PC-3 (cell line): ENCODE data around the gene USF2. TPM values are rescaled to one million over a fixed set of nuclear protein-coding genes. Genes with fewer than 3 reads are reported as not detected.
"Not testable (repeated sequence)": the region's sequence is repeated elsewhere in the genome, so short reads cannot be mapped to it uniquely, and the experiment has no call there.

Experiments
- ATAC-seq: fragments of 200-7000 bp; cut with Tn5 transposase; 2 replicates; pipeline ENCODE4 v1.9.1; 2020; ENCODE audit warnings: mild to moderate bottlenecking, moderate library complexity
- BruUV-seq: library from RNA; stranded (reverse); fragments of 400-500 nt; replicated peaks from 2 replicates; lab custom pipeline; 2021; lab: Mats Ljungman, UMichigan
- CTCF ChIA-PET: fragments of 300-600 bp; sonication (Branson Sonifier 250); formaldehyde crosslinking; loops from one replicate; lab custom pipeline; 2022; ENCODE audit warnings: antibody characterized with exemption; lab: Charles Lee
- POLR2A ChIA-PET: fragments of 300-600 bp; sonication (Branson Sonifier 250); formaldehyde crosslinking; loops from one replicate; lab custom pipeline; 2022; ENCODE audit warnings: antibody characterized with exemption; ENCODE audit not compliant: unreplicated experiment; lab: Charles Lee
- DNase-seq: peaks from one replicate; pipeline ENCODE4 v3.0.0-alpha.2; 2015
- H2AFZ ChIP-seq: fragments of 300-600 bp; sonication (generic); 2 replicates; pipeline ENCODE4 v1.6.0; 2016; ENCODE audit warnings: antibody characterized with exemption, low read length
- H3F3A ChIP-seq: fragments of 300-600 bp; sonication (generic); one replicate; pipeline ENCODE4 v1.6.0; 2017; ENCODE audit warnings: antibody characterized with exemption, low read length, control low read depth, mild to moderate bottlenecking; ENCODE audit not compliant: unreplicated experiment
- H3K27ac ChIP-seq: fragments of 300-600 bp; sonication (generic); 2 replicates; pipeline ENCODE4 v1.5.1; 2016; ENCODE audit warnings: mild to moderate bottlenecking, low read length
- H3K27me3 ChIP-seq: fragments of 300-600 bp; sonication (generic); 2 replicates; pipeline ENCODE4 v1.6.1; 2016; ENCODE audit warnings: low read length, mixed read lengths
- H3K36me3 ChIP-seq: fragments of 300-600 bp; sonication (generic); 2 replicates; pipeline ENCODE4 v1.6.1; 2016; ENCODE audit warnings: low read depth, mixed run types, low read length, mixed read lengths
- H3K4me1 ChIP-seq: fragments of 300-600 bp; sonication (generic); 2 replicates; pipeline ENCODE4 v1.5.1; 2016; ENCODE audit warnings: low read length; ENCODE audit not compliant: insufficient read depth
- H3K4me2 ChIP-seq: fragments of 300-600 bp; sonication (generic); 2 replicates; pipeline ENCODE4 v1.6.0; 2016; ENCODE audit warnings: low read length
- H3K4me3 ChIP-seq: fragments of 300-600 bp; sonication (generic); 2 replicates; pipeline ENCODE4 v1.5.1; 2016; ENCODE audit warnings: mild to moderate bottlenecking, low read length, mixed read lengths
- H3K79me2 ChIP-seq: fragments of 300-600 bp; sonication (generic); 2 replicates; pipeline ENCODE4 v1.6.1; 2017; ENCODE audit warnings: low read length, mixed read lengths
- H3K9ac ChIP-seq: fragments of 300-600 bp; sonication (generic); 2 replicates; pipeline ENCODE4 v1.6.0; 2016; ENCODE audit warnings: mild to moderate bottlenecking, low read length
- H3K9me2 ChIP-seq: fragments of 300-600 bp; sonication (generic); replicated peaks from 2 replicates; pipeline ENCODE4 v1.6.1; 2016; ENCODE audit warnings: mixed run types, low read length, mixed read lengths
- H3K9me3 ChIP-seq: fragments of 300-600 bp; sonication (generic); 2 replicates; pipeline ENCODE4 v1.6.1; 2016; ENCODE audit warnings: low read length, mixed read lengths
- H4K20me1 ChIP-seq: fragments of 300-600 bp; sonication (generic); 2 replicates; pipeline ENCODE4 v1.6.1; 2016; ENCODE audit warnings: low read length, mixed read lengths
- EZH2 ChIP-seq: fragments of 300-600 bp; sonication (generic); IDR thresholded peaks from one replicate; pipeline ENCODE4 v1.6.1; 2017; ENCODE audit warnings: antibody characterized with exemption, mild to moderate bottlenecking, low read length; ENCODE audit not compliant: unreplicated experiment
- EZH2phosphoT487 ChIP-seq: fragments of 300-600 bp; sonication (generic); IDR thresholded peaks from 2 replicates; pipeline ENCODE4 v1.6.1; 2018; ENCODE audit warnings: mild to moderate bottlenecking, antibody characterized with exemption, low read length, borderline replicate concordance
- intact Hi-C: fragments of 100-400 bp; cut with micrococcal nuclease; formaldehyde crosslinking; loops from 2 replicates; pipeline ENCODE4 v1.9.0; 2023
- total RNA-seq: library from RNA; depleted of rRNA; stranded (reverse); fragments of >200 nt; gene quantifications from 2 replicates; pipeline ENCODE4 v1.2.3, GENCODE V29; 2014
- TF ChIP-seq, protein P1 (sequence below): fragments of 300-600 bp; sonication (generic); conservative IDR thresholded peaks from 2 replicates; pipeline ENCODE4 v1.5.1; 2017; ENCODE audit warnings: antibody characterized with exemption, low read depth, mild to moderate bottlenecking, low read length

Gene USF2
- total RNA-seq, 1 experiment from 2014 or later = 102 TPM

DNA sequence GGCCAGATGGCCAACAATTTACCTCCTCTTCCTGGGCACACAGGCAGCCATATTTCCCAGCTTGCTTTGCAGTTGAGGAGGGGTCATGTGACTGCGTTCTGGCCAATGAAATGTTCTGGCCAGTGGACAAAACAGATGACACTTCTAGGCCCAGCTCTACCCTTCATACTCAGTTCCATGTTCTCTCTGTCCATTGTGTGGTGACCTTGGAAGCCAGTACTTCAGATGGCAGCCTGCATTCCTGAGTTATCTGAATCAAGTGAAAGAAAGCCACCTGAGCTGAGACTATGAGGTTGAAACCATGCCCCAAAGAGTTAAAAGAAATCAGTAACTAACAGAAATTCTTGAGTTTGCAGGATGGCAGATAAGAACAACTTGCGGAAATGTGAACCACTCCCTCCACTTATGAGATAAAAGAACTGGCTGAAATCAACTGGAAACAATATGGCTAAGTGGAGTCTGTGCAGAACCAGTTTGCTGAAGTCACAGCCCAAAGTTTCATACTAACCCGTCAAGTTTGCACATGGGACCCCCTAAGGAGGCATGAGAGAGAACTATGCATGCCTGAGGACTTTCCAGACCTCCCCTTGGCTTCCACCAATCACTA is 48.3 kb upstream of the USF2 start:
- POLR2A ChIA-PET = no interaction called here
- H3K27me3 ChIP-seq = no peaks in the 10 kb centered on the region
- H3F3A ChIP-seq = no peaks in the 10 kb centered on the region
- no peaks in the 10 kb centered on the region for H3K9me3 ChIP-seq
- no peak overlapping the region for H3K27ac ChIP-seq
- CTCF ChIA-PET = no interaction called here
- no peak for ATAC-seq
- no peaks in the 10 kb centered on the region for H3K79me2 ChIP-seq
- no peak overlapping the region for H3K9ac ChIP-seq
- H2AFZ ChIP-seq = no peak overlapping the region
- H3K9me2 ChIP-seq = no peaks in the 10 kb centered on the region
- no peak overlapping the region for H3K4me3 ChIP-seq
- DNase-seq = no peak
- no TSS peak for BruUV-seq
- H4K20me1 ChIP-seq = no peaks in the 10 kb centered on the region
- no peak overlapping the region for H3K4me2 ChIP-seq
- intact Hi-C loops = no loop called here
- H3K36me3 ChIP-seq = no peaks in the 10 kb centered on the region
- H3K4me1 ChIP-seq = no peaks in the 10 kb centered on the region
- TF ChIP-seq, protein P1, sequence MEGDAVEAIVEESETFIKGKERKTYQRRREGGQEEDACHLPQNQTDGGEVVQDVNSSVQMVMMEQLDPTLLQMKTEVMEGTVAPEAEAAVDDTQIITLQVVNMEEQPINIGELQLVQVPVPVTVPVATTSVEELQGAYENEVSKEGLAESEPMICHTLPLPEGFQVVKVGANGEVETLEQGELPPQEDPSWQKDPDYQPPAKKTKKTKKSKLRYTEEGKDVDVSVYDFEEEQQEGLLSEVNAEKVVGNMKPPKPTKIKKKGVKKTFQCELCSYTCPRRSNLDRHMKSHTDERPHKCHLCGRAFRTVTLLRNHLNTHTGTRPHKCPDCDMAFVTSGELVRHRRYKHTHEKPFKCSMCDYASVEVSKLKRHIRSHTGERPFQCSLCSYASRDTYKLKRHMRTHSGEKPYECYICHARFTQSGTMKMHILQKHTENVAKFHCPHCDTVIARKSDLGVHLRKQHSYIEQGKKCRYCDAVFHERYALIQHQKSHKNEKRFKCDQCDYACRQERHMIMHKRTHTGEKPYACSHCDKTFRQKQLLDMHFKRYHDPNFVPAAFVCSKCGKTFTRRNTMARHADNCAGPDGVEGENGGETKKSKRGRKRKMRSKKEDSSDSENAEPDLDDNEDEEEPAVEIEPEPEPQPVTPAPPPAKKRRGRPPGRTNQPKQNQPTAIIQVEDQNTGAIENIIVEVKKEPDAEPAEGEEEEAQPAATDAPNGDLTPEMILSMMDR = no peak
- TF ChIP-seq EZH2 = no peak
- TF ChIP-seq EZH2phosphoT487 = no peak

DNA sequence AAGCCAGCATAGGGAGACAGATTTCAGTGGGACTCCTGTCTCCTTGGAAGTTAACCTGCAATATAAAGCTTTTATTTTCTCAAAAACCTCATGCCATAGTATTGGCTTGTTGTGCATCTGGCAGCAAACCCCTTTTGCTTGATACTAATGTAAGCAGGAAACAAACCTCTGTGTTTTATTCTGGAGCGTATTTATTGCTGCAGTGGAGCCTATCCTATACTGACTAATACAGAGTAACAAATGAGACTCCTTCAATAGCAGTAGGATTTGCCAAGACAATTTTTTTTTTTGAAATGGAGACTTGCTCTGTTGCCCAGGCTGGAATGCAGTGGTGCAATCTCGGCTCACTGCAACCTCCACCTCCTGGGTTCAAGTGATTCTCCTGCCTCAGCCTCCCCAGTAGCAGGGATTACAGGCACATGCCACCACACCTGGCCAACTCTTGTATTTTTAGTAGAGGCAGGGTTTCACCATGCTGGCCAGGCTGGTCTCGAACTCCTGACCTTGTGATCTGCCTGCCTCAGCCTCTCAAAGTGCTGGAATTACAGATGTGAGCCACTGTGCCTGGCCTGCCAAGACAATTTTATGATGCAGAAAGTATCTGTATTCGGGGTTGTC is 47.7 kb upstream of the USF2 start:
- H3K9ac ChIP-seq, H3K79me2 ChIP-seq, H3K9me3 ChIP-seq, POLR2A ChIA-PET, ATAC-seq, DNase-seq, H3K4me1 ChIP-seq, CTCF ChIA-PET, H2AFZ ChIP-seq, H3F3A ChIP-seq, H3K4me3 ChIP-seq, H4K20me1 ChIP-seq, BruUV-seq, H3K27ac ChIP-seq, intact Hi-C loops, H3K9me2 ChIP-seq, H3K4me2 ChIP-seq, H3K36me3 ChIP-seq, H3K27me3 ChIP-seq: not testable (repeated sequence)

DNA sequence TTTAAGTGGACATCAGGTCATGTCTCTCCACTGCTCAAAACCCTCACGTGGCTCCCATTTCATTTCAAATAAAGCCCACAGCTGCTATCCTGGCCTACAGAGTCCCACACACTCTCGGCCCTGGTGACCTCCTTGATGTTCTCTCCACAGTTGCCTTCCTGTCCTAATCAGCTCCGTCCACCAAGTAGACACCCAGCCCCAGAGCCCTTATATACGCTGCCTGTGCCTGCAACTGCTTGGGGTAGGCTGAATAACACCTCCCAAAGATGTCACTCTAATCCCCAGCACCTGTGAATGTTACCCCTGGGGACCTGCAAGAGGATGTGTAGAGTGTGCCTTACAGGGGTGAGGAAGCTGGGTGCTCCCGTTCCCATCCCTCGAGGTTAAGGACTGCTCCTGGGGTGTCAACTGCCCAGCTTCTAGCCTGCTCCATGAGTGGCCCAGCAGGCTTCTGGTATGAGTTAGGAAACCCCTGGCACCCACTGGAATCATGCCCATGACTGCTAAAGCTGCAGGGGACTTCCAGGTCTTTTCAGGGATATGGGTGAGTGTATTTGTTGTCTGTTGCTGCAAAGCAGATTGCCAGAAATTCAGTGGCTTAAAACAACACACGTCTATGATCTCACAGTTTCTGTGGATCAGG is 46.3 kb upstream of the USF2 start:
- no peaks in the 10 kb centered on the region for H3K4me1 ChIP-seq
- H3F3A ChIP-seq = no peaks in the 10 kb centered on the region
- H3K36me3 ChIP-seq = no peaks in the 10 kb centered on the region
- intact Hi-C loops = no loop called here
- no peak overlapping the region for H3K4me2 ChIP-seq
- BruUV-seq = no TSS peak
- ATAC-seq = no peak
- no peak overlapping the region for H2AFZ ChIP-seq
- CTCF ChIA-PET = no interaction called here
- no peaks in the 10 kb centered on the region for H3K9me2 ChIP-seq
- H3K27ac ChIP-seq = no peak overlapping the region
- no peaks in the 10 kb centered on the region for H3K79me2 ChIP-seq
- POLR2A ChIA-PET = no interaction called here
- H4K20me1 ChIP-seq = no peaks in the 10 kb centered on the region
- no peak for TF ChIP-seq EZH2
- TF ChIP-seq, protein P1 = no peak
- TF ChIP-seq EZH2phosphoT487 = no peak
- H3K9me3 ChIP-seq = no peaks in the 10 kb centered on the region
- H3K4me3 ChIP-seq = no peak overlapping the region
- no peaks in the 10 kb centered on the region for H3K27me3 ChIP-seq
- no peak overlapping the region for H3K9ac ChIP-seq
- DNase-seq = no peak
